Transverse colon (tissue), 4 donors: ENCODE measurements around the gene LPIN1. TPM values are rescaled to one million over a fixed set of nuclear protein-coding genes. Genes with fewer than 3 reads are reported as not detected.
"Not testable (repeated sequence)": the region's sequence is repeated elsewhere in the genome, so short reads cannot be mapped to it uniquely, and the experiment has no call there.

Experiments
- DNase-seq: peaks from one replicate; pipeline ENCODE4 v3.0.0-alpha.2; 2019
- H3K27ac ChIP-seq, 4 donors: fragments of 200-600 bp; sonication (generic); 2 replicates each; pipeline ENCODE4 v1.5.1; 2016 to 2018; ENCODE audit warnings: inconsistent platforms in 4 of 4
- H3K27me3 ChIP-seq: fragments of 200-600 bp; sonication (generic); 2 replicates; pipeline ENCODE4 v1.5.1; 2017; ENCODE audit warnings: inconsistent platforms
- H3K36me3 ChIP-seq, 4 donors: fragments of 200-600 bp; sonication (generic); 2 replicates each; pipeline ENCODE4 v1.5.1; 2017 to 2019; ENCODE audit warnings: inconsistent platforms in 4 of 4
- H3K4me1 ChIP-seq, 4 donors: fragments of 200-600 bp; sonication (generic); 2 replicates each; pipeline ENCODE4 v1.5.1; 2017 to 2020; ENCODE audit warnings: inconsistent platforms in 4 of 4
- H3K4me3 ChIP-seq, 4 donors: fragments of 200-600 bp; sonication (generic); 1 replicate in 1 of 4; 2 replicates in 3 of 4; pipeline versions ENCODE4 v1.5.1 to v1.6.1; 2017 to 2019; ENCODE audit warnings: inconsistent platforms in 4 of 4
- H3K9me3 ChIP-seq, 2 donors: fragments of 200-600 bp; sonication (generic); 2 replicates each; pipeline ENCODE4 v1.5.1; 2017 to 2019; ENCODE audit warnings: inconsistent platforms in 2 of 2
- EP300 ChIP-seq: sonication (generic); formaldehyde crosslinking; IDR thresholded peaks from one replicate; pipeline ENCODE4 v1.6.1; 2017; ENCODE audit warnings: antibody characterized with exemption, low read depth
- POLR2A ChIP-seq: fragments of 450-650 bp; IDR thresholded peaks from one replicate; pipeline ENCODE4 v1.6.1; 2016; ENCODE audit warnings: antibody characterized with exemption, mild to moderate bottlenecking, moderate library complexity
- POLR2AphosphoS5 ChIP-seq, 3 donors: sonication (generic); formaldehyde crosslinking; IDR thresholded peaks; one replicate each; pipeline ENCODE4 v1.6.1; 2016; ENCODE audit warnings: antibody characterized with exemption in 3 of 3
- WGBS, 2 donors: methylation state at CpG; one replicate each; pipeline ENCODE4 v1.1.5; 2018; ENCODE audit warnings: low coverage in 1 of 2; 5-methylcytosine and 5-hydroxymethylcytosine counted together
- in situ Hi-C, 4 donors: fragments of 200-750 bp; cut with MboI; loops; one replicate each; pipeline versions ENCODE4 v1.15.0 to v1.15.1; 2017; ENCODE audit warnings: low sequenced_read_pairs in 3 of 4, low pct_ligation_motif_present in 1 of 4, low pct_unique_long_range_greater_than_20kb in 1 of 4
- intact Hi-C: fragments of 100-400 bp; cut with DNase I; formaldehyde crosslinking; loops from one replicate; pipeline ENCODE4 v1.15.1; 2023; ENCODE audit warnings: low total_unique reads
- total RNA-seq, 4 donors: library from RNA; depleted of rRNA; stranded (reverse); fragments of >200 nt; gene quantifications; one replicate each; pipeline ENCODE4 v1.1.0, GENCODE V29; 2016
- TF ChIP-seq, protein P1 (sequence below), 5 experiments: fragments of 200-600 bp in 3 of 5; fragments of 450-650 bp in 2 of 5; sonication (generic) in 3 of 5; IDR thresholded peaks; 1 replicate in 2 of 5; 2 replicates in 3 of 5; pipeline ENCODE4 v1.5.1; 2016 to 2017; ENCODE audit warnings: antibody characterized with exemption in 5 of 5, inconsistent platforms in 3 of 5, mild to moderate bottlenecking in 2 of 5, moderate library complexity in 1 of 5

LPIN1 gene
- total RNA-seq, 4 donors from 2014 or later = 19.7 to 62.1 (median 26.6) TPM

DNA sequence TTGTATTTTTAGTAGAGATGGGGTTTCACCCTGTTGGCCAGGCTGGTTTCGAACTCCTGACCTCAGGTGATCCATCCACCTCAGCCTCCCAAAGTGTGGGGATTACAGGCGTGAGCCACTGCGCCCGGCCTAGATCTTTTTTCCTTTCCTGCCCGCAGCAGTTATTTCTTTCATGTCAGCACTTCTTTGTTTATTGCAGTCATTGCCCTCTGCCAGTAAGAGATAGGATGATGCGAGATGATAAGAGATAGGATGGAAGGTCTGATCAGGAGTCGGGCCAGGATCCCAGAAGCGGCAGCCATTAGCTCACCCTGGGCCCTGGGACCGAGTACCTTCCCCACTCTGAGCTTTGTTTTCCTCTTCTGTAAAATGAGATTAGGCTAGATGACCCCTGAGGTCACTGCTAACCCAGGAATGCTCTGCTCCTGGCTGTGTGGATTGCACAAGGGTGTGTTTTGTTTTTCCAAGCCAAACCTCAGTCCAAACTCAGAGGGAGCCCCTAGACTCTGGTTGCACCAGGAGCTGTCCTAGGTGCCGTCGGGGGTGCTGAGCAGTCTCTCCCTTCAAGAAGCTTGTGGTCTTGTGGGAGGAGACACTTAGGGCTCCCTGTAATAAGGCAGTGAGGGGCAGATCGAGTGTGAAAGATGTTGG is 63.3 kb downstream of the LPIN1 start:
- in situ Hi-C loops = no loop called here
- no peaks in the 10 kb centered on the region for H3K9me3 ChIP-seq
- no peaks in the 10 kb centered on the region for H3K4me1 ChIP-seq
- H3K36me3 ChIP-seq = peaks cover 0 to 21% (median 4%) of the 10 kb centered on the region in 4 donors
- intact Hi-C loops = no loop called here
- H3K27ac ChIP-seq = no peak overlapping the region
- 92 to 100% methylated on average over 7 to 12 of the region's 12 CpGs for WGBS, 2 donors
- H3K27me3 ChIP-seq = no peaks in the 10 kb centered on the region
- TF ChIP-seq EP300 (no peak), POLR2A (no peak), POLR2AphosphoS5 (IDR thresholded peaks at IDR 0.05) (no peak)
- TF ChIP-seq, protein P1, sequence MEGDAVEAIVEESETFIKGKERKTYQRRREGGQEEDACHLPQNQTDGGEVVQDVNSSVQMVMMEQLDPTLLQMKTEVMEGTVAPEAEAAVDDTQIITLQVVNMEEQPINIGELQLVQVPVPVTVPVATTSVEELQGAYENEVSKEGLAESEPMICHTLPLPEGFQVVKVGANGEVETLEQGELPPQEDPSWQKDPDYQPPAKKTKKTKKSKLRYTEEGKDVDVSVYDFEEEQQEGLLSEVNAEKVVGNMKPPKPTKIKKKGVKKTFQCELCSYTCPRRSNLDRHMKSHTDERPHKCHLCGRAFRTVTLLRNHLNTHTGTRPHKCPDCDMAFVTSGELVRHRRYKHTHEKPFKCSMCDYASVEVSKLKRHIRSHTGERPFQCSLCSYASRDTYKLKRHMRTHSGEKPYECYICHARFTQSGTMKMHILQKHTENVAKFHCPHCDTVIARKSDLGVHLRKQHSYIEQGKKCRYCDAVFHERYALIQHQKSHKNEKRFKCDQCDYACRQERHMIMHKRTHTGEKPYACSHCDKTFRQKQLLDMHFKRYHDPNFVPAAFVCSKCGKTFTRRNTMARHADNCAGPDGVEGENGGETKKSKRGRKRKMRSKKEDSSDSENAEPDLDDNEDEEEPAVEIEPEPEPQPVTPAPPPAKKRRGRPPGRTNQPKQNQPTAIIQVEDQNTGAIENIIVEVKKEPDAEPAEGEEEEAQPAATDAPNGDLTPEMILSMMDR (IDR thresholded peaks at IDR 0.05) = no peak
- H3K4me3 ChIP-seq = no peak overlapping the region
- no peak for DNase-seq

DNA sequence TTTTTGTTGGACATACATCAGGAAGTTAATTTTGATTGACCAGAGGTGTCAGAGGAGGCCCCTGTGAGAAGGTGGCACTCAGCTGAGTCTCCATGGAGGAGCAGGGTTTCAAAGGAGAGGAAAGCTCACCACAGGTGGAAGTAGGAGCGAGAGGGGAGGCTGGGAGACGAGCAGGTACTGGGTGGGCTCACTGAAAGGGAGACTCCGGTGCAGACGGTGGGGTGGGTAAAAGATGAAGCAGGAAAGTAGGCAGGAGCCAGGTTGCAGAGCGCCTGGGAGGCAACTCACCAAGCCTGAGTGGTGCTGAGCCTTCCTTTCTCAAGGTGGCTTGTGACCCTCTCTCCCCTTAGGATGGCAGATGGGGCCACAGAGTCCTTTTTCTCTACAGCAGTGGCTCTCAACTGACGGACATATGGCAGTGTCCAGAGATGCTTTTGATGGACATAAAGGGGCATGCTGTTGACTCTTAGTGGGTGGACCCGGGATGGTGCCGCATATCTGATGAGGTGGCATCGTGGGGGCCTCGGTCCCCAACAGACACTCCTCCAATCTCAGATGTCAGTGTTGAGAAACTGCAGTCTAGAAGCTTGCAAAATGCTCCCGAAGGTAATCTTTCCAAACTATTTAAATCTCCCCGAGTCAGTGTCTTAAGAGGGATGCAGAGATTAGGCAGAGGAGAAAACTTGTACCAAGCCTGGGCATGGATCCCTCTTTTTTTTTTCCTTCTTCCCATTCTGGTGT is 64.0 kb downstream of the LPIN1 start:
- H3K27me3 ChIP-seq = no peaks in the 10 kb centered on the region
- WGBS, 2 donors = 92 to 97% methylated on average over 3 to 12 of the region's 12 CpGs
- no peaks in the 10 kb centered on the region for H3K9me3 ChIP-seq
- in situ Hi-C loops (no loop called here), intact Hi-C loops (no loop called here)
- TF ChIP-seq, protein P1 (IDR thresholded peaks at IDR 0.05) = no peak
- no peak for TF ChIP-seq POLR2A
- TF ChIP-seq EP300 = no peak
- TF ChIP-seq POLR2AphosphoS5 (IDR thresholded peaks at IDR 0.05) = no peak
- no peak overlapping the region for H3K27ac ChIP-seq
- no peak overlapping the region for H3K4me3 ChIP-seq
- no peak for DNase-seq
- H3K36me3 ChIP-seq = peaks cover 0 to 20% (median 7%) of the 10 kb centered on the region in 4 donors
- H3K4me1 ChIP-seq = no peaks in the 10 kb centered on the region

DNA sequence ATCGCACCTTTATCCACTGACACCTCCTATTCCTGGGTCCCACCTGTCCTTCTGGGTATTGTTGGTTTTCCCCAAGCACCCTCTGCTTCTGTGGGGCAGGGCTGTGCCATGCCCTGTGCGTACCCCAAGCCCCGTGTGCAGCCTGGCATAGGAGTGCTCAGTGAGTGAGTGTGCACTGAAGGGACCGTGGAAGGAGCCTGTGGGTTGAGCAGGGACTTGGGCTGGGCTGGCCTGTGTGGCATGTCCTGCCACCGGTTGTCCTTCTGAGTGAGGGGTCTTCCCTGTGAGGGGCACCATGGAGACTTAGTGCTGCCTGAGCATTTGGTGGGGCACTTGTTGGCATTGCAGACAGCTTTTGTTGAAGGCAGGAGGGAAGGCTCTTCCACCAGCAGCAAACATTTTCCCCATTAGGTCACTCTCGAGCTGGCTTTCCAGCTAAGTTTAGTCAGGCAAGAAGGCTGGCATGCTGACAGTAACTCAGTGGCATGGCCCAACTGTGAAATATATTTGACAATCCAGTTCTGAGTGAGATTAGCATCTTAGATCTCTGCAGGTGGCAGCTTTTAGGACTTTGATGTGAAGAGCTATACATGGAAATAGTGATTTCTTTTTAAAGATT is 64.7 kb downstream of the LPIN1 start:
- no peak for TF ChIP-seq POLR2A
- TF ChIP-seq, protein P1 (IDR thresholded peaks at IDR 0.05) = no peak
- no peak for TF ChIP-seq EP300
- TF ChIP-seq POLR2AphosphoS5 (IDR thresholded peaks at IDR 0.05) = no peak
- H3K4me3 ChIP-seq = no peak overlapping the region
- no peak overlapping the region for H3K27ac ChIP-seq
- no peaks in the 10 kb centered on the region for H3K27me3 ChIP-seq
- H3K9me3 ChIP-seq = no peaks in the 10 kb centered on the region
- 86 to 96% methylated on average over 2 to 6 of the region's 6 CpGs for WGBS, 2 donors
- intact Hi-C loops = no loop called here
- in situ Hi-C loops = no loop called here
- peaks cover 0 to 21% (median 5%) of the 10 kb centered on the region in 4 donors for H3K36me3 ChIP-seq
- DNase-seq = no peak
- H3K4me1 ChIP-seq = no peaks in the 10 kb centered on the region

DNA sequence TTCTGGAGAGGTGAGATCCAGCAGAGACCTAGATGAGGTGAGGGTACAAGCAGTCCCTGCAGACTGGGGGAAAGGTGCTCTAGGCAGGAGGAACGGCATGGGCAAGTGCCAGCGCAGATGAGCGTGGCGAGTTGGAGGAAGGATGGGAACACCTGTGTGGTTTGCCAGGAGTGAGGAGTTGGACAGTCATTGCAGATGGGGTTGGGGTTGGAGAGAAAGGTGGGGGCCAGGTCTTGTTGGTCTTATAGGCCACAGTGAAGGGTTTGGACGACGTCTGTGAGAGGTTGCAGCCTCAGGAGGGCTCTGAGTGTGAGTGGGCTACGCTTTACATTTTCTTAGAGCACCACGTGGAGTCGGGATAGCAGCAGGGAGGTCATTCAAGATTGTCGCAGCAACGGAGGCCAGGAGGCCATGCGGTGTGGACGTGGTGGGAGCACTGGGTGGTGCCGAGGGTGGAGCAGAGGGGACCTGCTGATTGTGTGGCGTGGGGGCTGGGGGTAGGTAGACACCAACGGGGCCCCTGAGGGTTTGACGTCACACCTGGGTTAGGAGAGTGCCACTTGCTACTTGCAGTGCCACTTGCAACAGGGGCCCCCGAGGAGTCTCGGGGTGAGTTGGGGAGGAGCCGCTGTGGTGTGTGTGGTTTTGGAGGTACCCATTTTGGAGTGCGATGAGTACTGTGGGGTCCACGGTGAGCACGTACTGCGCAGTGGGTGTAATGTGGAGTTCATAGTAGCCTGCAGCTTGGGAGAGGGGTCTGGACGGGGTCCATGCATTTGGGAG is 66.2 kb downstream of the LPIN1 start:
- in situ Hi-C loops (no loop called here), intact Hi-C loops (no loop called here)
- no peak for DNase-seq
- Histone ChIP-seq H3K9me3 (no peaks in the 10 kb centered on the region), H3K27me3 (no peaks in the 10 kb centered on the region), H3K4me3 (no peak overlapping the region), H3K4me1 (no peaks in the 10 kb centered on the region), H3K27ac (no peak overlapping the region), H3K36me3 (peaks cover 0 to 19% (median 4%) of the 10 kb centered on the region in 4 donors)
- WGBS, 2 donors = 95 to 96% methylated on average over 4 to 25 of the region's 25 CpGs
- TF ChIP-seq POLR2AphosphoS5 (IDR thresholded peaks at IDR 0.05) (no peak), EP300 (no peak), POLR2A (no peak)
- TF ChIP-seq, protein P1 (IDR thresholded peaks at IDR 0.05) = no peak

DNA sequence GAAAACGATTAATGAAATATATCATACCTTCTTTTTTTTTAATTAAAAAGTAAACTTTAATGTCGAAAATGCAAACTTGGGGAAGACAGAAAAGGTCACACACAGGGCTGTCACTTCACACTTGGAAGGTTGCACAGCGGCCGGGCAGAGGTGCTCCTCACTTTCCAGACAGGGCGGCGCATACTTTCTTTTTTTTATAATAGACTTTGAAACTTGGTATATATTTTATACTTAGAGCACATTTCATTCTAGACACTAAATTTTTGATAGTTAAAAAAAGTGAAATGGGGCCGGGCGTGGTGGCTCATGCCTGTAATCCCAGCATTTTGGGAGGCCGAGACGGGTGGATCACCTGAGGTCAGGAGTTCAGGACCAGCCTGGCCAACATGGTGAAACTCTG is 66.9 kb downstream of the LPIN1 start:
- H3K27ac ChIP-seq, H3K9me3 ChIP-seq, H3K27me3 ChIP-seq, intact Hi-C loops, H3K4me3 ChIP-seq, H3K4me1 ChIP-seq, DNase-seq, in situ Hi-C loops: not testable (repeated sequence)
- H3K36me3 ChIP-seq = peaks cover 0 to 19% (median 4%) of the 10 kb centered on the region in 4 donors
- WGBS, 2 donors = 95 to 96% methylated on average over 10 of the region's 10 CpGs
